Smooth muscle cell (in vitro differentiated cells): Measurements from ENCODE around the gene IGF1R. TPM values are rescaled to one million over a fixed set of nuclear protein-coding genes. Genes with fewer than 3 reads are reported as not detected.
"Not testable (repeated sequence)": the region's sequence is repeated elsewhere in the genome, so short reads cannot be mapped to it uniquely, and the experiment has no call there.

Experiments
- DNase-seq: peaks from one replicate; lab custom pipeline; 2025; ENCODE audit not compliant: unreplicated experiment; lab: John Stamatoyannopoulos, UW
- H2AFZ ChIP-seq: fragments of 200-600 bp; sonication (generic); 2 replicates; pipeline ENCODE4 v1.6.0; 2016; ENCODE audit warnings: antibody characterized with exemption, low read depth, mild to moderate bottlenecking
- H3F3A ChIP-seq: fragments of 200-600 bp; sonication (generic); 2 replicates; pipeline ENCODE4 v1.6.0; 2017; ENCODE audit warnings: antibody characterized with exemption, low read depth
- H3K27ac ChIP-seq: fragments of 200-600 bp; sonication (generic); 2 replicates; pipeline ENCODE4 v1.5.1; 2016; ENCODE audit warnings: low read depth, mild to moderate bottlenecking
- H3K27me3 ChIP-seq: fragments of 200-600 bp; sonication (generic); 2 replicates; pipeline ENCODE4 v1.6.1; 2016; ENCODE audit warnings: low read depth, mild to moderate bottlenecking
- H3K36me3 ChIP-seq: fragments of 200-600 bp; sonication (generic); 2 replicates; pipeline ENCODE4 v1.5.1; 2016; ENCODE audit warnings: low read depth
- H3K4me1 ChIP-seq: fragments of 200-600 bp; sonication (generic); 2 replicates; pipeline ENCODE4 v1.5.1; 2016; ENCODE audit warnings: low read depth
- H3K4me2 ChIP-seq: fragments of 200-600 bp; sonication (generic); 2 replicates; pipeline ENCODE4 v1.6.0; 2016; ENCODE audit warnings: mild to moderate bottlenecking
- H3K4me3 ChIP-seq: fragments of 200-600 bp; sonication (generic); 2 replicates; pipeline ENCODE4 v1.5.1; 2016; ENCODE audit warnings: mild to moderate bottlenecking
- H3K79me2 ChIP-seq: fragments of 200-600 bp; sonication (generic); 2 replicates; pipeline ENCODE4 v1.6.0; 2016; ENCODE audit warnings: low read depth, mild to moderate bottlenecking
- H3K9ac ChIP-seq: fragments of 200-600 bp; sonication (generic); 2 replicates; pipeline ENCODE4 v1.6.0; 2016; ENCODE audit warnings: low read depth
- H3K9me3 ChIP-seq: fragments of 200-600 bp; sonication (generic); replicated peaks from 2 replicates; pipeline ENCODE4 v1.5.1; 2016; ENCODE audit warnings: low read depth
- H4K20me1 ChIP-seq: fragments of 200-600 bp; sonication (generic); 2 replicates; pipeline ENCODE4 v1.6.0; 2016; ENCODE audit warnings: low read depth
- CTCF ChIP-seq: fragments of 200-600 bp; sonication (generic); IDR thresholded peaks from 2 replicates; pipeline ENCODE4 v1.5.1; 2017; ENCODE audit warnings: borderline replicate concordance, mild to moderate bottlenecking, antibody characterized with exemption; ENCODE audit not compliant: insufficient read depth, poor library complexity, severe bottlenecking
- WGBS: methylation state at CpG from one replicate; pipeline ENCODE4 v1.1.7; 2016; ENCODE audit warnings: low lambda C conversion rate; 5-methylcytosine and 5-hydroxymethylcytosine counted together
- polyA plus RNA-seq: library from polyadenylated mRNA; unstranded; fragments of >200 nt; fragmentation: Nextera tagmentation; extraction: Ambion mirVana; gene quantifications from 2 replicates; pipeline ENCODE4 v1.2.1, GENCODE V29; 2016
- total RNA-seq: library from RNA; depleted of rRNA; stranded (reverse); fragments of >200 nt; gene quantifications from 2 replicates; pipeline ENCODE4 v1.2.3, GENCODE V29; 2014

IGF1R gene
- total and polyA plus RNA-seq, 2 experiments from 2014 or later: 14.0 to 70.2 TPM

GRCh38 chr15:98963444-98963843 is 315.1 kb downstream of the IGF1R start:
- Histone ChIP-seq H3K9ac (no peak overlapping the region), H3K79me2 (no peaks in the 10 kb centered on the region), H4K20me1 (no peaks in the 10 kb centered on the region), H3K36me3 (peaks cover 17% of the 10 kb centered on the region), H3K27me3 (no peaks in the 10 kb centered on the region), H3K4me1 (no peaks in the 10 kb centered on the region), H3F3A (peaks cover 4% of the 10 kb centered on the region), H3K9me3 (no peaks in the 10 kb centered on the region), H3K27ac (no peak overlapping the region), H2AFZ (no peak overlapping the region), H3K4me2 (no peak overlapping the region), H3K4me3 (no peak overlapping the region)
- no peak for TF ChIP-seq CTCF
- no peak for DNase-seq
- 97% methylated on average over 8 of the region's 8 CpGs for WGBS

- no peak overlapping the region for H3K4me2 ChIP-seq
- no peak for TF ChIP-seq CTCF
- H4K20me1 ChIP-seq: no peaks in the 10 kb centered on the region
- H3K4me1 ChIP-seq: no peaks in the 10 kb centered on the region
- H3K27ac ChIP-seq: no peak overlapping the region
- no peaks in the 10 kb centered on the region for H3K27me3 ChIP-seq
- no peak overlapping the region for H3K4me3 ChIP-seq
- no peaks in the 10 kb centered on the region for H3K79me2 ChIP-seq
- peaks cover 15% of the 10 kb centered on the region for H3K36me3 ChIP-seq
- H2AFZ ChIP-seq: no peak overlapping the region
- peaks cover 4% of the 10 kb centered on the region for H3F3A ChIP-seq
- H3K9ac ChIP-seq: no peak overlapping the region
- WGBS: 87% methylated on average over 8 of the region's 8 CpGs
- no peak for DNase-seq
- H3K9me3 ChIP-seq: no peaks in the 10 kb centered on the region
These were observed 316.3 kb downstream of the IGF1R start for GRCh38 chr15:98964466-98965133.

GRCh38 chr15:98965134-98965491 is 316.8 kb downstream of the IGF1R start:
- not testable (repeated sequence) for H3K79me2 ChIP-seq, H4K20me1 ChIP-seq, H3K4me3 ChIP-seq, H3K9ac ChIP-seq, H3K27me3 ChIP-seq, H2AFZ ChIP-seq, H3K27ac ChIP-seq, H3F3A ChIP-seq, H3K4me1 ChIP-seq, H3K9me3 ChIP-seq, H3K4me2 ChIP-seq, DNase-seq
- H3K36me3 ChIP-seq: peaks cover 11% of the 10 kb centered on the region
- 95% methylated on average over 4 of the region's 4 CpGs for WGBS

- DNase-seq: no peak
- 94% methylated on average over 1 of the region's 1 CpG for WGBS
- Histone ChIP-seq H3K9ac (no peak overlapping the region), H2AFZ (no peak overlapping the region), H3K79me2 (no peaks in the 10 kb centered on the region), H3K36me3 (peaks cover 11% of the 10 kb centered on the region), H3K27ac (no peak overlapping the region), H3K4me2 (no peak overlapping the region), H3K27me3 (no peaks in the 10 kb centered on the region), H3F3A (peaks cover 4% of the 10 kb centered on the region), H3K9me3 (no peaks in the 10 kb centered on the region), H3K4me1 (no peaks in the 10 kb centered on the region), H3K4me3 (no peak overlapping the region), H4K20me1 (no peaks in the 10 kb centered on the region)
- TF ChIP-seq CTCF: no peak
These were observed 317.3 kb downstream of the IGF1R start for GRCh38 chr15:98965597-98965996.
